Measurements from ENCODE around the gene RNF123. TPM values are rescaled to one million over a fixed set of nuclear protein-coding genes. Genes with fewer than 3 reads are reported as not detected.
A peak's percentile ranks its signal among the peaks of the same experiment; 100 is the strongest.

The RNF123 gene
- total RNA-seq, 4 donors from 2014 or later: 23.6 to 88.3 (median 33.9) TPM

DNA sequence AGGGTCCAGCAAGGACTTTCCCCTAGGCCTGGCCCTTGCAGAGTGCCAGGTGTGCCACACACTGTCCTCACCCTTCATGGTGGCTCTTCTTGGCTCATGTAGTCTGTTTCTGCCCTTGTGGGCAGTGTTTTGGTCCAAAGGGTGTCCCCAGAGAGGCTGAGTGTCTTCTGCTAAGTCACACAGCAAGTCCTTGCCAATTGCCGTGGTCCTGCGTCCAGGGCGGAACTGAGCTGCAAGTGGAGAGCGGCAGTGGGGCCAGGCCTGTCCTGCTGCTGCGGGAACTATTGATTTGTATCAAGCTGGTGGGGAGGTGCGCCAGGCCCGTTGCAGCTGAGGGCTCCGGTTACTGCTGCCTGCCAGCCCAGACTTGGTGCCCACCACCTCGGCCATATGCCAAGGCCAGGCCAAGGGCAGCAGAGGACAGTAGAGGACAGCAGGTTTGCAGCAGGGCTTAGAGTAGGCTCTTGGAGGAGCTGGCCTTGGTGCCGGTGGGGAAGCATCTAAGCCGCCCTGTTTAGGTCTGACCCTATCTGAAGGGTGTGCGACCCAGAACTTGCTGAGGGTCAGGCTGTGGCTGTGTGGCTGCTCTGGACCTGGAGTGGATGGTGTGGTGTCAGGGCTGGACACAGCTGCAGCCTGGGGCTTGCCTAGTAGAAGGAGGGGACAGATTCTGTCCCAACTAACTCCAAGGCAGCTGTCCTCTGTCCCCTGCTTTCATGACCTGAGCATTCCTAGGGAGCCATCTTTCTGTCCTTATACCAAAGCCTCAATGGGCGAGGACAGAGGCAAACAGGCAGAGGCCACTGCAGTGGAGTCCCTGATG lies 25.6 kb downstream of the RNF123 start:
- no peak overlapping the region for H3K4me3 ChIP-seq
- H3K4me1 ChIP-seq: peaks cover 26% of the 10 kb centered on the region
- H3K36me3 ChIP-seq: peaks cover 17% of the 10 kb centered on the region
- no peaks in the 10 kb centered on the region for H3K9me3 ChIP-seq
- no peaks in the 10 kb centered on the region for H3K27me3 ChIP-seq
- 95% methylated on average over 3 of the region's 13 CpGs for WGBS
- TF ChIP-seq POLR2A (IDR thresholded peaks at IDR 0.05) (no peak), EP300 (IDR thresholded peaks at IDR 0.05) (no peak), CTCF (IDR thresholded peaks at IDR 0.05) (no peak), POLR2AphosphoS5 (IDR thresholded peaks at IDR 0.05) (no peak)
- H3K27ac ChIP-seq: no peak overlapping the region
- peak in 1 of 2 donors; percentile 55 for DNase-seq (ENCODE audit: low spot score in 2 of 2)

DNA sequence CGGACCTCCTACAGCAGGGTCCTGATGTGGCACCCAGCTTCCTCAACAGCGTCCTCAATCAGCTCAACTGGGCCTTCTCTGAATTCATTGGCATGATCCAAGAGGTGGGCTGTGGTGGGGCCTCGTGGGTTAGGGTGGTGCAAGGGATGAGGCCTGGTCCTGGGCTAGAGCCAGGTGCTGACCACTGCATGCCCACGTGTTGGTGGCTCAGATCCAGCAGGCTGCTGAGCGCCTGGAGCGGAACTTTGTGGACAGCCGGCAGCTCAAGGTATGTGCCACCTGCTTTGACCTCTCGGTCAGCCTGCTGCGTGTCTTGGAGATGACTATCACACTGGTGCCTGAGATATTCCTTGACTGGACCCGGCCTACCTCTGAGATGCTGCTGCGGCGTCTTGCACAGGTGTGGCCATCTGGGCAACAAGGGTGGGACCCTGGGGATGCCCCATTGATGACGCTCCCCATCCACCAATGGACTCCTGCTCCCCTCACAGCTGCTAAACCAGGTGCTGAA lies 26.3 kb downstream of the RNF123 start:
- no peak overlapping the region for H3K27ac ChIP-seq
- no peaks in the 10 kb centered on the region for H3K9me3 ChIP-seq
- H3K4me1 ChIP-seq: peaks cover 33% of the 10 kb centered on the region
- no peak overlapping the region for H3K4me3 ChIP-seq
- peak in 1 of 2 donors; percentile 77 for DNase-seq (ENCODE audit: low spot score in 2 of 2)
- WGBS: 83% methylated on average over 9 of the region's 13 CpGs
- H3K36me3 ChIP-seq: peaks cover 20% of the 10 kb centered on the region
- TF ChIP-seq POLR2AphosphoS5 (IDR thresholded peaks at IDR 0.05) (no peak), EP300 (IDR thresholded peaks at IDR 0.05) (no peak), CTCF (IDR thresholded peaks at IDR 0.05) (no peak), POLR2A (IDR thresholded peaks at IDR 0.05) (no peak)
- no peaks in the 10 kb centered on the region for H3K27me3 ChIP-seq

GRCh38 chr3:49716169-49716568 lies 26.8 kb downstream of the RNF123 start:
- WGBS: 95% methylated on average over 7 of the region's 7 CpGs
- no peak for DNase-seq (ENCODE audit: low spot score in 2 of 2)
- H3K4me3 ChIP-seq: no peak overlapping the region
- no peaks in the 10 kb centered on the region for H3K27me3 ChIP-seq
- TF ChIP-seq CTCF (IDR thresholded peaks at IDR 0.05) (no peak), EP300 (IDR thresholded peaks at IDR 0.05) (no peak), POLR2AphosphoS5 (IDR thresholded peaks at IDR 0.05) (no peak), POLR2A (IDR thresholded peaks at IDR 0.05) (no peak)
- H3K9me3 ChIP-seq: no peaks in the 10 kb centered on the region
- H3K36me3 ChIP-seq: peaks cover 25% of the 10 kb centered on the region
- H3K4me1 ChIP-seq: peaks cover 35% of the 10 kb centered on the region
- H3K27ac ChIP-seq: no peak overlapping the region

- WGBS: 75% methylated on average over 6 of the region's 16 CpGs
- peaks cover 31% of the 10 kb centered on the region for H3K36me3 ChIP-seq
- H3K4me3 ChIP-seq: no peak overlapping the region
- H3K4me1 ChIP-seq: peaks cover 37% of the 10 kb centered on the region
- H3K9me3 ChIP-seq: no peaks in the 10 kb centered on the region
- H3K27ac ChIP-seq: no peak overlapping the region
- H3K27me3 ChIP-seq: no peaks in the 10 kb centered on the region
- TF ChIP-seq CTCF (IDR thresholded peaks at IDR 0.05) (no peak), EP300 (IDR thresholded peaks at IDR 0.05) (no peak), POLR2A (IDR thresholded peaks at IDR 0.05) (no peak), POLR2AphosphoS5 (IDR thresholded peaks at IDR 0.05) (no peak)
- no peak for DNase-seq (ENCODE audit: low spot score in 2 of 2)
These were observed 27.4 kb downstream of the RNF123 start for GRCh38 chr3:49716691-49717210.
